SK-N-SH (cell line): ENCODE data around the gene AFAP1.

ENCODE experiments used
- ELF1 ChIP-seq: IDR thresholded peaks from 2 replicates; pipeline ENCODE4 v1.4.0; 2012
- JUND ChIP-seq: IDR thresholded peaks from 2 replicates; pipeline ENCODE4 v1.4.0; 2012
- POLR2AphosphoS5 ChIP-seq: IDR thresholded peaks from 2 replicates; pipeline ENCODE4 v1.6.1; 2012; ENCODE audit warnings: low read depth, low read length
- RCOR1 ChIP-seq: fragments of 150-350 bp; IDR thresholded peaks from 2 replicates; pipeline ENCODE4 v1.6.1; 2017; ENCODE audit warnings: antibody characterized with exemption, low read length
- RXRA ChIP-seq: IDR thresholded peaks from 2 replicates; pipeline ENCODE4 v1.4.0; 2012; ENCODE audit warnings: low read depth, mild to moderate bottlenecking, borderline replicate concordance
- TAF1 ChIP-seq: IDR thresholded peaks from 2 replicates; pipeline ENCODE4 v1.6.1; 2012; ENCODE audit warnings: low read depth, mild to moderate bottlenecking, low read length, moderate library complexity, borderline replicate concordance
- TF ChIP-seq, protein P1 (sequence below): IDR thresholded peaks from 2 replicates; pipeline ENCODE4 v1.4.0; 2012; ENCODE audit warnings: low read depth, borderline replicate concordance
- TF ChIP-seq, protein P2 (sequence below): fragments of 200-600 bp; sonication (generic); IDR thresholded peaks from 2 replicates; pipeline ENCODE4 v1.6.1; 2017; ENCODE audit warnings: antibody characterized with exemption, mild to moderate bottlenecking, moderate library complexity
- TF ChIP-seq, protein P3 (sequence below): IDR thresholded peaks from 2 replicates; pipeline ENCODE4 v1.4.0; 2012; ENCODE audit warnings: low read depth
- TF ChIP-seq, protein P4 (sequence below): IDR thresholded peaks from 2 replicates; pipeline ENCODE4 v1.6.1; 2012; ENCODE audit warnings: mild to moderate bottlenecking, low read depth, low read length, moderate library complexity
- TF ChIP-seq, protein P5 (sequence below): IDR thresholded peaks from 2 replicates; pipeline ENCODE4 v1.4.0; 2012; ENCODE audit warnings: low read depth, borderline replicate concordance

DNA sequence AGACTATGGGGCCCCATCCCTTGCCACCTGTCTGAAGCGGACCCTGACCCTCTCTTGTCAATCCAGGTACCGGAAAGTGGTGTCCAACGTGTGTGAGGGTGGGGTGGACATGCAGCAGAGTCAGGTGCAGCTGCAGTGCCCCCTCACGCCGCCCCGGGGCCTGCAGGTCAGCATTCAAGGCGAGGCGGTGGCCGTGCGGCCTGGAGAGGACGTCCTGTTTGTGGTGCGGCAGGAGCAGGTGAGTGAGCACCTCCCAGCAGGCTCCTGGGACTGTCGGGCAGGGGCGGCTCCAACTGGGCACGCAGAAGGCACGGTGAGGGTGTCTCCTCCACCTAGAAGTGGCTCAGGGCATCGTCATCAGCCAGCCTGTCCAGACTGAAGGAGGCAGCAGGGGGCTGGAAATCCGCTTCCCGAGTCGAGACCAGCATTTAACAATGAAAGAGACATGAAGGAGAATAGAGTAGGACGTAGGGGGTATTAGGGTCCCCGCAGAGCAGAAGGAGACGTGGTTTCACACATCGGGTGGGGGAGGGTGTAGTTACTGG is 221.6 kb downstream of the AFAP1 start:
- TF ChIP-seq RCOR1: no peak
- no peak for TF ChIP-seq JUND
- TF ChIP-seq, protein P1, sequence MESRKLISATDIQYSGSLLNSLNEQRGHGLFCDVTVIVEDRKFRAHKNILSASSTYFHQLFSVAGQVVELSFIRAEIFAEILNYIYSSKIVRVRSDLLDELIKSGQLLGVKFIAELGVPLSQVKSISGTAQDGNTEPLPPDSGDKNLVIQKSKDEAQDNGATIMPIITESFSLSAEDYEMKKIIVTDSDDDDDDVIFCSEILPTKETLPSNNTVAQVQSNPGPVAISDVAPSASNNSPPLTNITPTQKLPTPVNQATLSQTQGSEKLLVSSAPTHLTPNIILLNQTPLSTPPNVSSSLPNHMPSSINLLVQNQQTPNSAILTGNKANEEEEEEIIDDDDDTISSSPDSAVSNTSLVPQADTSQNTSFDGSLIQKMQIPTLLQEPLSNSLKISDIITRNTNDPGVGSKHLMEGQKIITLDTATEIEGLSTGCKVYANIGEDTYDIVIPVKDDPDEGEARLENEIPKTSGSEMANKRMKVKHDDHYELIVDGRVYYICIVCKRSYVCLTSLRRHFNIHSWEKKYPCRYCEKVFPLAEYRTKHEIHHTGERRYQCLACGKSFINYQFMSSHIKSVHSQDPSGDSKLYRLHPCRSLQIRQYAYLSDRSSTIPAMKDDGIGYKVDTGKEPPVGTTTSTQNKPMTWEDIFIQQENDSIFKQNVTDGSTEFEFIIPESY: no peak
- TF ChIP-seq, protein P2, sequence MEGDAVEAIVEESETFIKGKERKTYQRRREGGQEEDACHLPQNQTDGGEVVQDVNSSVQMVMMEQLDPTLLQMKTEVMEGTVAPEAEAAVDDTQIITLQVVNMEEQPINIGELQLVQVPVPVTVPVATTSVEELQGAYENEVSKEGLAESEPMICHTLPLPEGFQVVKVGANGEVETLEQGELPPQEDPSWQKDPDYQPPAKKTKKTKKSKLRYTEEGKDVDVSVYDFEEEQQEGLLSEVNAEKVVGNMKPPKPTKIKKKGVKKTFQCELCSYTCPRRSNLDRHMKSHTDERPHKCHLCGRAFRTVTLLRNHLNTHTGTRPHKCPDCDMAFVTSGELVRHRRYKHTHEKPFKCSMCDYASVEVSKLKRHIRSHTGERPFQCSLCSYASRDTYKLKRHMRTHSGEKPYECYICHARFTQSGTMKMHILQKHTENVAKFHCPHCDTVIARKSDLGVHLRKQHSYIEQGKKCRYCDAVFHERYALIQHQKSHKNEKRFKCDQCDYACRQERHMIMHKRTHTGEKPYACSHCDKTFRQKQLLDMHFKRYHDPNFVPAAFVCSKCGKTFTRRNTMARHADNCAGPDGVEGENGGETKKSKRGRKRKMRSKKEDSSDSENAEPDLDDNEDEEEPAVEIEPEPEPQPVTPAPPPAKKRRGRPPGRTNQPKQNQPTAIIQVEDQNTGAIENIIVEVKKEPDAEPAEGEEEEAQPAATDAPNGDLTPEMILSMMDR: no peak
- no peak for TF ChIP-seq TAF1
- TF ChIP-seq, protein P3, sequence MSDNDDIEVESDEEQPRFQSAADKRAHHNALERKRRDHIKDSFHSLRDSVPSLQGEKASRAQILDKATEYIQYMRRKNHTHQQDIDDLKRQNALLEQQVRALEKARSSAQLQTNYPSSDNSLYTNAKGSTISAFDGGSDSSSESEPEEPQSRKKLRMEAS: no peak
- TF ChIP-seq RXRA: no peak
- TF ChIP-seq, protein P4, sequence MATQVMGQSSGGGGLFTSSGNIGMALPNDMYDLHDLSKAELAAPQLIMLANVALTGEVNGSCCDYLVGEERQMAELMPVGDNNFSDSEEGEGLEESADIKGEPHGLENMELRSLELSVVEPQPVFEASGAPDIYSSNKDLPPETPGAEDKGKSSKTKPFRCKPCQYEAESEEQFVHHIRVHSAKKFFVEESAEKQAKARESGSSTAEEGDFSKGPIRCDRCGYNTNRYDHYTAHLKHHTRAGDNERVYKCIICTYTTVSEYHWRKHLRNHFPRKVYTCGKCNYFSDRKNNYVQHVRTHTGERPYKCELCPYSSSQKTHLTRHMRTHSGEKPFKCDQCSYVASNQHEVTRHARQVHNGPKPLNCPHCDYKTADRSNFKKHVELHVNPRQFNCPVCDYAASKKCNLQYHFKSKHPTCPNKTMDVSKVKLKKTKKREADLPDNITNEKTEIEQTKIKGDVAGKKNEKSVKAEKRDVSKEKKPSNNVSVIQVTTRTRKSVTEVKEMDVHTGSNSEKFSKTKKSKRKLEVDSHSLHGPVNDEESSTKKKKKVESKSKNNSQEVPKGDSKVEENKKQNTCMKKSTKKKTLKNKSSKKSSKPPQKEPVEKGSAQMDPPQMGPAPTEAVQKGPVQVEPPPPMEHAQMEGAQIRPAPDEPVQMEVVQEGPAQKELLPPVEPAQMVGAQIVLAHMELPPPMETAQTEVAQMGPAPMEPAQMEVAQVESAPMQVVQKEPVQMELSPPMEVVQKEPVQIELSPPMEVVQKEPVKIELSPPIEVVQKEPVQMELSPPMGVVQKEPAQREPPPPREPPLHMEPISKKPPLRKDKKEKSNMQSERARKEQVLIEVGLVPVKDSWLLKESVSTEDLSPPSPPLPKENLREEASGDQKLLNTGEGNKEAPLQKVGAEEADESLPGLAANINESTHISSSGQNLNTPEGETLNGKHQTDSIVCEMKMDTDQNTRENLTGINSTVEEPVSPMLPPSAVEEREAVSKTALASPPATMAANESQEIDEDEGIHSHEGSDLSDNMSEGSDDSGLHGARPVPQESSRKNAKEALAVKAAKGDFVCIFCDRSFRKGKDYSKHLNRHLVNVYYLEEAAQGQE: no peak
- TF ChIP-seq ELF1: no peak
- TF ChIP-seq, protein P5, sequence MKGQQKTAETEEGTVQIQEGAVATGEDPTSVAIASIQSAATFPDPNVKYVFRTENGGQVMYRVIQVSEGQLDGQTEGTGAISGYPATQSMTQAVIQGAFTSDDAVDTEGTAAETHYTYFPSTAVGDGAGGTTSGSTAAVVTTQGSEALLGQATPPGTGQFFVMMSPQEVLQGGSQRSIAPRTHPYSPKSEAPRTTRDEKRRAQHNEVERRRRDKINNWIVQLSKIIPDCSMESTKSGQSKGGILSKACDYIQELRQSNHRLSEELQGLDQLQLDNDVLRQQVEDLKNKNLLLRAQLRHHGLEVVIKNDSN: no peak
- TF ChIP-seq POLR2AphosphoS5: no peak
